Activated CD4-positive, alpha-beta T cell treated with anti-CD3 and anti-CD28 coated beads, Interleukin-2, amount 50 U/mL, for 48 hours (primary cell): ENCODE data around the gene MECR.
A peak's percentile ranks its signal among the peaks of the same experiment; 100 is the strongest.

Source experiments
- DNase-seq, 2 experiments: peaks; one replicate each; pipeline ENCODE4 v3.0.0-alpha.2; 2020

Gene MECR

GRCh38 chr1:29200906-29201594 lies 29.7 kb downstream of the MECR start:
- DNase-seq, result no peak

- DNase-seq, result no peak
Observed at GRCh38 chr1:29197993-29198392, 32.7 kb downstream of the MECR start.

GRCh38 chr1:29197590-29197924 lies 33.2 kb downstream of the MECR start:
- DNase-seq, result peak; percentile 25 to 35

- DNase-seq, result no peak
Observed at GRCh38 chr1:29196863-29197589, 33.7 kb downstream of the MECR start.

- no peak for DNase-seq
Observed at GRCh38 chr1:29195881-29196291, 34.8 kb downstream of the MECR start.

- DNase-seq, result no peak
Observed at GRCh38 chr1:29193879-29194455, 36.8 kb downstream of the MECR start.

GRCh38 chr1:29190718-29191117 lies 40.0 kb downstream of the MECR start:
- DNase-seq, result no peak

- DNase-seq, result no peak
Observed at GRCh38 chr1:29186707-29187106, 44.0 kb downstream of the MECR start.

GRCh38 chr1:29186252-29186651 lies 44.5 kb downstream of the MECR start:
- no peak for DNase-seq

GRCh38 chr1:29183287-29183686 lies 47.4 kb downstream of the MECR start:
- no peak for DNase-seq

- DNase-seq, result peak; percentile 99
Observed at GRCh38 chr1:29181413-29182225, 49.1 kb downstream of the MECR start, which contains the start of gene SRSF4. TSS of gene SRSF4 (minus strand) at chr1:29181900. CDS start at chr1:29181752, 148 bp downstream.

- peak in 1 of 2 experiments; percentile 45 for DNase-seq
Observed at GRCh38 chr1:29180497-29181412, 50.0 kb downstream of the MECR start.

GRCh38 chr1:29179641-29180184 lies 51.0 kb downstream of the MECR start:
- no peak for DNase-seq

- no peak for DNase-seq
Observed at GRCh38 chr1:29177022-29177705, 53.6 kb downstream of the MECR start.

GRCh38 chr1:29176576-29176975 lies 54.2 kb downstream of the MECR start:
- DNase-seq, result no peak

GRCh38 chr1:29172415-29172939 lies 58.3 kb downstream of the MECR start:
- no peak for DNase-seq

GRCh38 chr1:29171521-29171920 lies 59.2 kb downstream of the MECR start:
- no peak for DNase-seq

- no peak for DNase-seq
Observed at GRCh38 chr1:29171089-29171488, 59.6 kb downstream of the MECR start.

- no peak for DNase-seq
Observed at GRCh38 chr1:29169976-29170375, 60.8 kb downstream of the MECR start.

GRCh38 chr1:29167904-29168303 lies 62.8 kb downstream of the MECR start:
- no peak for DNase-seq

- DNase-seq, result no peak
Observed at GRCh38 chr1:29166291-29166878, 64.3 kb downstream of the MECR start.
